GM12878 (cell line): ENCODE results near the gene PANK1. TPM values are rescaled to one million over a fixed set of nuclear protein-coding genes. Genes with fewer than 3 reads are reported as not detected.

Experiments used
- ATAC-seq: fragments of 200-7000 bp; cut with Tn5 transposase; 3 replicates; pipeline ENCODE4 v1.9.1; 2020; ENCODE audit warnings: mild to moderate bottlenecking, moderate library complexity
- BruUV-seq: library from RNA; stranded (reverse); fragments of 400-500 nt; replicated peaks from 2 replicates; lab custom pipeline; 2021; lab: Mats Ljungman, UMichigan
- CTCF ChIA-PET: fragments of 300-600 bp; sonication (Branson Sonifier 250); formaldehyde crosslinking; extraction: SDS; loops from one replicate; lab custom pipeline; 2021; ENCODE audit warnings: inconsistent platforms; lab: Yijun Ruan, JAX
- POLR2A ChIA-PET: fragments of 350-600 bp; formaldehyde crosslinking; extraction: SDS; loops from one replicate; lab custom pipeline; 2021; ENCODE audit warnings: inconsistent platforms; lab: Charles Lee
- RAD21 ChIA-PET: fragments of 300-600 bp; sonication (Branson Sonifier 250); formaldehyde crosslinking; loops from one replicate; lab custom pipeline; 2023; ENCODE audit warnings: antibody characterized with exemption; ENCODE audit not compliant: unreplicated experiment; lab: Charles Lee
- SMC1A ChIA-PET: fragments of 300-600 bp; sonication (Branson Sonifier 250); formaldehyde crosslinking; loops from one replicate; lab custom pipeline; 2023; ENCODE audit not compliant: unreplicated experiment, uncharacterized antibody; lab: Charles Lee
- DNase-seq: peaks from one replicate; pipeline ENCODE4 v3.0.0-alpha.2; 2011; ENCODE audit warnings: low read depth, low spot score
- FAIRE-seq: peaks from 3 replicates; lab custom pipeline; 2011; peaks lifted over from hg19 to GRCh38; lab: Jason Lieb, UNC
- H2AFZ ChIP-seq: 2 replicates; pipeline ENCODE4 v1.6.0; 2011; ENCODE audit warnings: low read depth, low read length, control low read depth; ENCODE audit not compliant: control insufficient read depth
- H3K27ac ChIP-seq: 2 replicates; pipeline ENCODE4 v1.5.1; 2011; ENCODE audit warnings: control low read depth; ENCODE audit not compliant: control insufficient read depth, insufficient read depth
- H3K27me3 ChIP-seq, 2 experiments: replicated peaks in 1 of 2; 2 replicates each; pipeline versions ENCODE4 v1.6.0 to v1.6.1; 2011; ENCODE audit warnings: low read length in 1 of 2; ENCODE audit not compliant: control insufficient read depth in 2 of 2, insufficient read depth in 2 of 2
- H3K36me3 ChIP-seq, 2 experiments: 2 replicates each; pipeline ENCODE4 v1.5.1; 2011; ENCODE audit warnings: low read length in 1 of 2; ENCODE audit not compliant: control insufficient read depth in 2 of 2, insufficient read depth in 2 of 2
- H3K4me1 ChIP-seq: 2 replicates; pipeline ENCODE4 v1.6.1; 2011; ENCODE audit warnings: mild to moderate bottlenecking, low read length, moderate library complexity, mixed read lengths; ENCODE audit not compliant: control insufficient read depth, insufficient read depth
- H3K4me2 ChIP-seq: 2 replicates; pipeline ENCODE4 v1.6.0; 2011; ENCODE audit warnings: control low read depth; ENCODE audit not compliant: control insufficient read depth, insufficient read depth
- H3K4me3 ChIP-seq: fragments of 200-600 bp; sonication (generic); 2 replicates; pipeline ENCODE4 v1.5.1; 2016
- H3K79me2 ChIP-seq: 2 replicates; pipeline ENCODE4 v1.6.0; 2011; ENCODE audit warnings: low read length; ENCODE audit not compliant: control insufficient read depth, insufficient read depth
- H3K9ac ChIP-seq: 2 replicates; pipeline ENCODE4 v1.8.0; 2011; ENCODE audit warnings: low read length, control low read depth, mixed read lengths; ENCODE audit not compliant: control insufficient read depth, insufficient read depth
- H3K9me3 ChIP-seq: replicated peaks from 3 replicates; pipeline ENCODE4 v1.5.1; 2011; ENCODE audit warnings: mild to moderate bottlenecking, low read length; ENCODE audit not compliant: control insufficient read depth, insufficient read depth
- H4K20me1 ChIP-seq: 2 replicates; pipeline ENCODE4 v1.6.0; 2011; ENCODE audit not compliant: control insufficient read depth, insufficient read depth
- BHLHE40 ChIP-seq, 2 experiments: fragments of 450-650 bp in 1 of 2; IDR thresholded peaks; 2 replicates each; pipeline ENCODE4 v1.6.1; 2011 to 2017; ENCODE audit warnings: low read depth in 2 of 2, borderline replicate concordance in 1 of 2, improper control_type of control experiment in 1 of 2, low read length in 1 of 2, mild to moderate bottlenecking in 1 of 2
- ELK1 ChIP-seq: IDR thresholded peaks from 2 replicates; pipeline ENCODE4 v1.6.1; 2012; ENCODE audit warnings: low read depth, low read length, improper control_type of control experiment
- ETV6 ChIP-seq, 2 experiments: fragments of 450-650 bp in 1 of 2; IDR thresholded peaks in 1 of 2; conservative IDR thresholded peaks in 1 of 2; 2 replicates each; pipeline ENCODE4 v1.6.1; 2014; ENCODE audit warnings: antibody characterized with exemption in 1 of 2, borderline replicate concordance in 1 of 2, low read depth in 1 of 2, mild to moderate bottlenecking in 1 of 2, moderate library complexity in 1 of 2
- FOS ChIP-seq: IDR thresholded peaks from 3 replicates; pipeline ENCODE4 v1.6.1; 2011; ENCODE audit warnings: borderline replicate concordance; ENCODE audit not compliant: insufficient read length; ENCODE audit errors: extremely low read depth
- SREBF2 ChIP-seq: IDR thresholded peaks from 2 replicates; pipeline ENCODE4 v1.6.1; 2012; ENCODE audit warnings: mild to moderate bottlenecking, low read length
- USF1 ChIP-seq: IDR thresholded peaks from 2 replicates; pipeline ENCODE4 v1.6.1; 2011; ENCODE audit warnings: borderline replicate concordance, low read depth, mild to moderate bottlenecking, moderate library complexity, mixed read lengths, low read length; ENCODE audit not compliant: insufficient read depth; ENCODE audit errors: extremely low read length
- ZZZ3 ChIP-seq: IDR thresholded peaks from 2 replicates; pipeline ENCODE4 v1.6.1; 2011; ENCODE audit warnings: low read depth; ENCODE audit not compliant: control insufficient read depth, insufficient read length
- WGBS: methylation state at CpG from one replicate; pipeline ENCODE4 v1.1.6; 2016; ENCODE audit warnings: low lambda C conversion rate; ENCODE audit not compliant: insufficient replicate concordance, insufficient coverage; ENCODE audit errors: missing lambda C conversion rate; 5-methylcytosine and 5-hydroxymethylcytosine counted together
- in situ Hi-C: fragments of 300-500 bp; cut with MboI; formaldehyde crosslinking; loops from 9 replicates; pipeline ENCODE4 v1.14.3; 2018; ENCODE audit warnings: mixed read lengths
- intact Hi-C: fragments of 100-400 bp; cut with micrococcal nuclease; formaldehyde crosslinking; loops from one replicate; pipeline ENCODE4 v1.14.2; 2022; ENCODE audit not compliant: unreplicated experiment
- polyA plus RNA-seq, 11 experiments: library from polyadenylated mRNA; depleted of rRNA in 4 of 11; unstranded in 6 of 11; stranded (reverse) in 5 of 11; fragments of >200 nt; fragmentation: Nextera tagmentation in 4 of 11; fragmentation: Illumina TruSeq in 1 of 11; extraction: Ambion mirVana in 4 of 11; extraction: Trizol in 1 of 11; gene quantifications; 1 replicate in 1 of 11; 2 replicates in 10 of 11; pipeline versions ENCODE4 v1.2.1 to v1.2.3, GENCODE V29; 2011 to 2016; ENCODE audit warnings: inconsistent platforms in 2 of 11, missing spikeins in 2 of 11, low read depth in 1 of 11
- total RNA-seq, 4 experiments: library from RNA; depleted of rRNA in 3 of 4; stranded (reverse); fragments of >200 nt in 3 of 4; fragmentation: Illumina TruSeq in 1 of 4; extraction: Trizol in 1 of 4; gene quantifications; 2 replicates each; pipeline versions ENCODE4 v1.2.1 to v1.2.3, GENCODE V29; 2013 to 2021

The PANK1 gene
- total and polyA plus RNA-seq, 10 of the 15 experiments (the other 5 are each of a cell fraction or from before 2014, with no cell fraction given) = 1.9 to 10.6 (median 5.8) TPM

GRCh38 chr10:89693176-89693575, 48.1 kb upstream of the PANK1 start:
- RAD21 ChIA-PET = interaction anchor here (0.8 kb wide), 1 partner anchor 1128 kb away, joined by 3 read pairs; no protein-coding TSS in a partner anchor
- no peaks in the 10 kb centered on the region for H3K27me3 ChIP-seq
- no peak overlapping the region for H3K9ac ChIP-seq
- H3K9me3 ChIP-seq = no peaks in the 10 kb centered on the region
- no peaks in the 10 kb centered on the region for H3K4me1 ChIP-seq
- H3K36me3 ChIP-seq = no peaks in the 10 kb centered on the region
- DNase-seq (no peak), FAIRE-seq (no peak), ATAC-seq (no peak)
- 96% methylated on average over 5 of the region's 5 CpGs for WGBS
- POLR2A ChIA-PET = interaction anchor here (0.6 kb wide), 1 partner anchor 11 kb away, joined by 5 read pairs; no protein-coding TSS in a partner anchor
- BruUV-seq = no TSS peak
- H4K20me1 ChIP-seq = no peaks in the 10 kb centered on the region
- no peak overlapping the region for H3K27ac ChIP-seq
- CTCF ChIA-PET = no interaction called here
- no peak overlapping the region for H3K4me3 ChIP-seq
- in situ Hi-C loops = no loop called here
- TF ChIP-seq ETV6 (conservative IDR thresholded peaks at IDR 0.05 in 1 of 2, IDR thresholded peaks at IDR 0.05 in 1 of 2; ENCODE audit: borderline replicate concordance in 1 of 2, low read depth in 1 of 2) (no peak), BHLHE40 (IDR thresholded peaks at IDR 0.05; ENCODE audit: borderline replicate concordance in 1 of 2, low read depth in 2 of 2, low read length in 1 of 2) (no peak), ZZZ3 (no peak), USF1 (no peak), FOS (no peak), SREBF2 (no peak), ELK1 (no peak)
- no peaks in the 10 kb centered on the region for H3K79me2 ChIP-seq
- H3K4me2 ChIP-seq = no peak overlapping the region
- no peak overlapping the region for H2AFZ ChIP-seq
- intact Hi-C loops = no loop called here
- SMC1A ChIA-PET = interaction anchor here (1.1 to 3.5 kb wide), 7 partner anchors 8 to 50 kb away, joined by 3 to 17 read pairs (median 3); partner anchors contain the start of gene KIF20B
